SK-N-SH treated with all-trans-retinoic acid at 6 μM for 48 hours (cell line): ENCODE data around the gene GRAP.

Experiments
- ATAC-seq: fragments of 200-7000 bp; cut with Tn5 transposase; 3 replicates; pipeline ENCODE4 v1.9.1; 2020; ENCODE audit warnings: mild to moderate bottlenecking, moderate library complexity
- ARNTL ChIP-seq: fragments of 450-650 bp; formaldehyde crosslinking; IDR thresholded peaks from 2 replicates; pipeline ENCODE4 v1.5.0; 2020; ENCODE audit warnings: low read depth, mild to moderate bottlenecking, moderate library complexity, borderline replicate concordance
- BACH2 ChIP-seq: fragments of 250-450 bp; sonication (Bioruptor Pico); IDR thresholded peaks from 2 replicates; pipeline ENCODE4 v1.9.0; 2021; ENCODE audit warnings: mild to moderate bottlenecking, borderline replicate concordance
- CSDC2 ChIP-seq: fragments of 250-450 bp; sonication (Bioruptor Pico); IDR thresholded peaks from 2 replicates; pipeline ENCODE4 v1.5.0; 2020; ENCODE audit warnings: mild to moderate bottlenecking, moderate library complexity
- CSRNP3 ChIP-seq: fragments of 250-450 bp; sonication (Bioruptor Pico); IDR thresholded peaks from 2 replicates; pipeline ENCODE4 v1.5.1; 2021; ENCODE audit warnings: mild to moderate bottlenecking, moderate library complexity
- ESRRG ChIP-seq: fragments of 250-450 bp; sonication (Bioruptor Pico); IDR thresholded peaks from 2 replicates; pipeline ENCODE4 v1.6.1; 2021; ENCODE audit warnings: mild to moderate bottlenecking
- ISL1 ChIP-seq: fragments of 250-450 bp; sonication (Bioruptor Pico); IDR thresholded peaks from 2 replicates; pipeline ENCODE4 v2.1.2; 2022; ENCODE audit warnings: mild to moderate bottlenecking, moderate library complexity
- OSR1 ChIP-seq: fragments of 250-450 bp; sonication (Bioruptor Pico); IDR thresholded peaks from 2 replicates; pipeline ENCODE4 v1.8.0; 2022; ENCODE audit warnings: moderate library complexity, mild to moderate bottlenecking, inconsistent platforms
- PATZ1 ChIP-seq: fragments of 250-450 bp; sonication (Bioruptor Pico); IDR thresholded peaks from 2 replicates; pipeline ENCODE4 v1.8.0; 2020; ENCODE audit warnings: mild to moderate bottlenecking, moderate library complexity, borderline replicate concordance
- POU6F1 ChIP-seq: fragments of 250-450 bp; sonication (Bioruptor Pico); IDR thresholded peaks from 2 replicates; pipeline ENCODE4 v1.8.0; 2021; ENCODE audit warnings: low read depth, mild to moderate bottlenecking, moderate library complexity, borderline replicate concordance
- PPARA ChIP-seq: fragments of 250-450 bp; sonication (Bioruptor Pico); IDR thresholded peaks from 2 replicates; pipeline ENCODE4 v1.5.0; 2020; ENCODE audit warnings: mild to moderate bottlenecking, borderline replicate concordance
- RARB ChIP-seq: fragments of 250-450 bp; sonication (Bioruptor Pico); IDR thresholded peaks from 2 replicates; pipeline ENCODE4 v1.8.0; 2021; ENCODE audit warnings: mild to moderate bottlenecking, moderate library complexity
- SNAI2 ChIP-seq: fragments of 250-450 bp; sonication (Bioruptor Pico); IDR thresholded peaks from 2 replicates; pipeline ENCODE4 v1.5.0; 2020; ENCODE audit warnings: mild to moderate bottlenecking, moderate library complexity
- TOX ChIP-seq: fragments of 250-450 bp; sonication (Bioruptor Pico); IDR thresholded peaks from 2 replicates; pipeline ENCODE4 v1.8.0; 2021; ENCODE audit warnings: mild to moderate bottlenecking, moderate library complexity, borderline replicate concordance
- TSHZ2 ChIP-seq: fragments of 250-450 bp; sonication (Bioruptor Pico); IDR thresholded peaks from 2 replicates; pipeline ENCODE4 v1.5.0; 2020; ENCODE audit warnings: mild to moderate bottlenecking, moderate library complexity
- ZFP3 ChIP-seq: fragments of 250-450 bp; sonication (Bioruptor Pico); IDR thresholded peaks from 2 replicates; pipeline ENCODE4 v1.5.0; 2020; ENCODE audit warnings: mild to moderate bottlenecking, moderate library complexity
- ZFP30 ChIP-seq: fragments of 450-650 bp; formaldehyde crosslinking; IDR thresholded peaks from 2 replicates; pipeline ENCODE4 v1.5.0; 2022; ENCODE audit warnings: mild to moderate bottlenecking, moderate library complexity
- ZNF565 ChIP-seq: fragments of 450-650 bp; formaldehyde crosslinking; conservative IDR thresholded peaks from 2 replicates; pipeline ENCODE4 v1.5.0; 2020; ENCODE audit warnings: low read depth, mild to moderate bottlenecking, moderate library complexity
- ZNF70 ChIP-seq: fragments of 450-650 bp; formaldehyde crosslinking; IDR thresholded peaks from 2 replicates; pipeline ENCODE4 v1.5.0; 2020; ENCODE audit warnings: mild to moderate bottlenecking, moderate library complexity
- ZNF8 ChIP-seq: fragments of 450-650 bp; formaldehyde crosslinking; IDR thresholded peaks from 2 replicates; pipeline ENCODE4 v1.5.0; 2020; ENCODE audit warnings: mild to moderate bottlenecking, moderate library complexity

Gene GRAP

GRCh38 chr17:18985475-18985874 lies 61.3 kb downstream of the GRAP start:
- no peak for ATAC-seq

GRCh38 chr17:18984273-18985114 lies 62.3 kb downstream of the GRAP start:
- ATAC-seq, result no peak

More at GRCh38 chr17:18985475-18985874, 61.3 kb downstream of the GRAP start:
- no peak for TF ChIP-seq ZFP3 (CRISPR knock-in tag)
- no peak for TF ChIP-seq ZFP30 (CRISPR knock-in tag)
- TF ChIP-seq ISL1 (CRISPR knock-in tag), result no peak
- TF ChIP-seq TSHZ2 (CRISPR knock-in tag), result no peak
- TF ChIP-seq CSRNP3 (CRISPR knock-in tag), result no peak
- no peak for TF ChIP-seq ARNTL (CRISPR knock-in tag)

GRCh38 chr17:18981642-18982424 lies 64.9 kb downstream of the GRAP start:
- ATAC-seq, result peak; percentile 81
- TF ChIP-seq PPARA (CRISPR knock-in tag), result no peak
- TF ChIP-seq ZFP3 (CRISPR knock-in tag), result 0 out of 2 replicates have a peak, but pooled peaks have one; percentile 61

More at GRCh38 chr17:18984273-18985114, 62.3 kb downstream of the GRAP start:
- TF ChIP-seq PATZ1 (CRISPR knock-in tag) (no peak), ZNF565 (no peak), TSHZ2 (CRISPR knock-in tag) (no peak), ZNF8 (no peak), BACH2 (no peak), ISL1 (CRISPR knock-in tag) (no peak), ESRRG (CRISPR knock-in tag) (no peak), TOX (no peak), RARB (no peak), SNAI2 (CRISPR knock-in tag) (no peak), OSR1 (CRISPR knock-in tag) (no peak)

- no peak for ATAC-seq
- TF ChIP-seq TSHZ2 (CRISPR knock-in tag) (no peak), ESRRG (CRISPR knock-in tag) (no peak), ZNF70 (CRISPR knock-in tag) (no peak), ZNF565 (no peak), BACH2 (no peak), CSDC2 (CRISPR knock-in tag) (no peak), ARNTL (CRISPR knock-in tag) (no peak), ISL1 (CRISPR knock-in tag) (no peak), POU6F1 (CRISPR knock-in tag) (no peak)
These were observed 65.5 kb downstream of the GRAP start for GRCh38 chr17:18981335-18981641.
